ENCODE data around the gene CDH23. TPM values are rescaled to one million over a fixed set of nuclear protein-coding genes. Genes with fewer than 3 reads are reported as not detected.

CDH23 gene
- total and polyA plus RNA-seq, 10 of the 15 experiments (the other 5 are each of a cell fraction or from before 2014, with no cell fraction given), result 0.09 to 0.40 (median 0.15) TPM; not detected in 1

DNA sequence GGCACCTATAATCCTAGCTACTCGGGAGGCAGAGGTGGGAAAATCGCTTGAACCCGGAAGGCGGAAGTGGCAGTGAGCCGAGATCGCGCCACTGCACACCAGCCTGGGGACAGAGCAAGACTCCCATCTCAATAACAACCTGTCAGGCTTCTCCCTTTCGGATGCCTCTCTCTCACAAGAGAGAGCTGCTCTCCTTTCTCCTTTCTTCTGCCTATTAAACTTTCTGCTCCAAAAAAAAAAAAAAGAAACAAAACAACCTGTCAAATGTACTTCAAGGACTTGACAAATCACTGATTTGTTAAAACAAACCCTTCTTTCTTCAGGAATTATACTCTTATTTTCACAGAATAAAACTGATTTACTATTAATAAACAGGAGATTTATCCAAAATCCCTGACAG lies 450.7 kb downstream of the CDH23 start:
- H2AFZ ChIP-seq (ENCODE audit: control insufficient read depth, low read depth, low read length), result no peak overlapping the region
- no peaks in the 10 kb centered on the region for H3K27me3 ChIP-seq (replicated peaks in 1 of 2; ENCODE audit: control insufficient read depth in 2 of 2, insufficient read depth in 2 of 2, low read length in 1 of 2)
- H4K20me1 ChIP-seq (ENCODE audit: control insufficient read depth, insufficient read depth), result no peaks in the 10 kb centered on the region; the same call in 1 of the 2 replicates
- in situ Hi-C loops (cut with MboI), result no loop called here
- CTCF ChIA-PET, result interaction anchor here (1.8 to 6.4 kb wide), 2 partner anchors 9 to 49 kb away, joined by 8 to 54 read pairs; no protein-coding TSS in a partner anchor
- no TSS peak for BruUV-seq (replicated peaks)
- DNase-seq (ENCODE audit: low read depth, low spot score), result no peak
- no peak for ATAC-seq
- no peak overlapping the region for H3K4me3 ChIP-seq
- H3K4me2 ChIP-seq (ENCODE audit: control insufficient read depth, insufficient read depth), result no peak overlapping the region; the same call in 1 of the 2 replicates
- WGBS (ENCODE audit: insufficient coverage, insufficient replicate concordance, low lambda C conversion rate, missing lambda C conversion rate), result 99% methylated on average over 8 of the region's 8 CpGs
- TF ChIP-seq RELA (IDR thresholded peaks at IDR 0.05; ENCODE audit: borderline replicate concordance, partially characterized antibody) (no peak), SMC3 (IDR thresholded peaks at IDR 0.05; ENCODE audit: borderline replicate concordance, low read length) (no peak), CHD1 (IDR thresholded peaks at IDR 0.05; ENCODE audit: low read depth, low read length) (no peak), SMAD1 (IDR thresholded peaks at IDR 0.05; ENCODE audit: low read depth, partially characterized antibody) (no peak), POLR2A (IDR thresholded peaks at IDR 0.05; ENCODE audit: low read depth, low read length) (no peak), TBL1XR1 (IDR thresholded peaks at IDR 0.05; ENCODE audit: low read depth, low read length) (no peak), IRF4 (IDR thresholded peaks at IDR 0.05; ENCODE audit: low read depth, low read length) (no peak), SIX5 (IDR thresholded peaks at IDR 0.05; ENCODE audit: low read depth, low read length, severe bottlenecking) (no peak), SP1 (IDR thresholded peaks at IDR 0.05; ENCODE audit: low read depth, low read length) (no peak), PML (IDR thresholded peaks at IDR 0.05; ENCODE audit: low read length) (no peak)
- TF ChIP-seq, protein P1, sequence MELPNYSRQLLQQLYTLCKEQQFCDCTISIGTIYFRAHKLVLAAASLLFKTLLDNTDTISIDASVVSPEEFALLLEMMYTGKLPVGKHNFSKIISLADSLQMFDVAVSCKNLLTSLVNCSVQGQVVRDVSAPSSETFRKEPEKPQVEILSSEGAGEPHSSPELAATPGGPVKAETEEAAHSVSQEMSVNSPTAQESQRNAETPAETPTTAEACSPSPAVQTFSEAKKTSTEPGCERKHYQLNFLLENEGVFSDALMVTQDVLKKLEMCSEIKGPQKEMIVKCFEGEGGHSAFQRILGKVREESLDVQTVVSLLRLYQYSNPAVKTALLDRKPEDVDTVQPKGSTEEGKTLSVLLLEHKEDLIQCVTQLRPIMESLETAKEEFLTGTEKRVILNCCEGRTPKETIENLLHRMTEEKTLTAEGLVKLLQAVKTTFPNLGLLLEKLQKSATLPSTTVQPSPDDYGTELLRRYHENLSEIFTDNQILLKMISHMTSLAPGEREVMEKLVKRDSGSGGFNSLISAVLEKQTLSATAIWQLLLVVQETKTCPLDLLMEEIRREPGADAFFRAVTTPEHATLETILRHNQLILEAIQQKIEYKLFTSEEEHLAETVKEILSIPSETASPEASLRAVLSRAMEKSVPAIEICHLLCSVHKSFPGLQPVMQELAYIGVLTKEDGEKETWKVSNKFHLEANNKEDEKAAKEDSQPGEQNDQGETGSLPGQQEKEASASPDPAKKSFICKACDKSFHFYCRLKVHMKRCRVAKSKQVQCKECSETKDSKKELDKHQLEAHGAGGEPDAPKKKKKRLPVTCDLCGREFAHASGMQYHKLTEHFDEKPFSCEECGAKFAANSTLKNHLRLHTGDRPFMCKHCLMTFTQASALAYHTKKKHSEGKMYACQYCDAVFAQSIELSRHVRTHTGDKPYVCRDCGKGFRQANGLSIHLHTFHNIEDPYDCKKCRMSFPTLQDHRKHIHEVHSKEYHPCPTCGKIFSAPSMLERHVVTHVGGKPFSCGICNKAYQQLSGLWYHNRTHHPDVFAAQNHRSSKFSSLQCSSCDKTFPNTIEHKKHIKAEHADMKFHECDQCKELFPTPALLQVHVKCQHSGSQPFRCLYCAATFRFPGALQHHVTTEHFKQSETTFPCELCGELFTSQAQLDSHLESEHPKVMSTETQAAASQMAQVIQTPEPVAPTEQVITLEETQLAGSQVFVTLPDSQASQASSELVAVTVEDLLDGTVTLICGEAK (IDR thresholded peaks at IDR 0.05; ENCODE audit: borderline replicate concordance), result no peak
- TF ChIP-seq, protein P2, sequence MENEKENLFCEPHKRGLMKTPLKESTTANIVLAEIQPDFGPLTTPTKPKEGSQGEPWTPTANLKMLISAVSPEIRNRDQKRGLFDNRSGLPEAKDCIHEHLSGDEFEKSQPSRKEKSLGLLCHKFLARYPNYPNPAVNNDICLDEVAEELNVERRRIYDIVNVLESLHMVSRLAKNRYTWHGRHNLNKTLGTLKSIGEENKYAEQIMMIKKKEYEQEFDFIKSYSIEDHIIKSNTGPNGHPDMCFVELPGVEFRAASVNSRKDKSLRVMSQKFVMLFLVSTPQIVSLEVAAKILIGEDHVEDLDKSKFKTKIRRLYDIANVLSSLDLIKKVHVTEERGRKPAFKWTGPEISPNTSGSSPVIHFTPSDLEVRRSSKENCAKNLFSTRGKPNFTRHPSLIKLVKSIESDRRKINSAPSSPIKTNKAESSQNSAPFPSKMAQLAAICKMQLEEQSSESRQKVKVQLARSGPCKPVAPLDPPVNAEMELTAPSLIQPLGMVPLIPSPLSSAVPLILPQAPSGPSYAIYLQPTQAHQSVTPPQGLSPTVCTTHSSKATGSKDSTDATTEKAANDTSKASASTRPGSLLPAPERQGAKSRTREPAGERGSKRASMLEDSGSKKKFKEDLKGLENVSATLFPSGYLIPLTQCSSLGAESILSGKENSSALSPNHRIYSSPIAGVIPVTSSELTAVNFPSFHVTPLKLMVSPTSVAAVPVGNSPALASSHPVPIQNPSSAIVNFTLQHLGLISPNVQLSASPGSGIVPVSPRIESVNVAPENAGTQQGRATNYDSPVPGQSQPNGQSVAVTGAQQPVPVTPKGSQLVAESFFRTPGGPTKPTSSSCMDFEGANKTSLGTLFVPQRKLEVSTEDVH (IDR thresholded peaks at IDR 0.05; ENCODE audit: low read depth, partially characterized antibody), result no peak
- POLR2A ChIA-PET, result interaction anchor here (0.5 kb wide), 1 partner anchor 235 kb away, joined by 4 read pairs; no protein-coding TSS in a partner anchor
- intact Hi-C loops (cut with micrococcal nuclease; ENCODE audit: unreplicated experiment), result no loop called here
- H3K27ac ChIP-seq (ENCODE audit: control insufficient read depth, insufficient read depth), result no peak overlapping the region
- H3K4me1 ChIP-seq (ENCODE audit: control insufficient read depth, insufficient read depth, low read length), result peaks cover 31% of the 10 kb centered on the region
- H3K9me3 ChIP-seq (replicated peaks; ENCODE audit: control insufficient read depth, insufficient read depth, low read length), result no peaks in the 10 kb centered on the region
- SMC1A ChIA-PET (ENCODE audit: uncharacterized antibody, unreplicated experiment), result no interaction called here
- RAD21 ChIA-PET (ENCODE audit: unreplicated experiment), result no interaction called here
- no peaks in the 10 kb centered on the region; a peak in 1 of 4 replicates for H3K36me3 ChIP-seq (ENCODE audit: control insufficient read depth in 2 of 2, insufficient read depth in 2 of 2, low read length in 1 of 2)
- peaks cover 79% of the 10 kb centered on the region for H3K79me2 ChIP-seq (ENCODE audit: control insufficient read depth, insufficient read depth, low read length)
- no peak overlapping the region for H3K9ac ChIP-seq (ENCODE audit: control insufficient read depth, insufficient read depth, low read length)
- no peak for FAIRE-seq

Data from GM12878 (cell line).